Measurements from ENCODE around the gene TRIP6.
"Not testable (repeated sequence)": the region's sequence is repeated elsewhere in the genome, so short reads cannot be mapped to it uniquely, and the experiment has no call there.

Gene TRIP6

DNA sequence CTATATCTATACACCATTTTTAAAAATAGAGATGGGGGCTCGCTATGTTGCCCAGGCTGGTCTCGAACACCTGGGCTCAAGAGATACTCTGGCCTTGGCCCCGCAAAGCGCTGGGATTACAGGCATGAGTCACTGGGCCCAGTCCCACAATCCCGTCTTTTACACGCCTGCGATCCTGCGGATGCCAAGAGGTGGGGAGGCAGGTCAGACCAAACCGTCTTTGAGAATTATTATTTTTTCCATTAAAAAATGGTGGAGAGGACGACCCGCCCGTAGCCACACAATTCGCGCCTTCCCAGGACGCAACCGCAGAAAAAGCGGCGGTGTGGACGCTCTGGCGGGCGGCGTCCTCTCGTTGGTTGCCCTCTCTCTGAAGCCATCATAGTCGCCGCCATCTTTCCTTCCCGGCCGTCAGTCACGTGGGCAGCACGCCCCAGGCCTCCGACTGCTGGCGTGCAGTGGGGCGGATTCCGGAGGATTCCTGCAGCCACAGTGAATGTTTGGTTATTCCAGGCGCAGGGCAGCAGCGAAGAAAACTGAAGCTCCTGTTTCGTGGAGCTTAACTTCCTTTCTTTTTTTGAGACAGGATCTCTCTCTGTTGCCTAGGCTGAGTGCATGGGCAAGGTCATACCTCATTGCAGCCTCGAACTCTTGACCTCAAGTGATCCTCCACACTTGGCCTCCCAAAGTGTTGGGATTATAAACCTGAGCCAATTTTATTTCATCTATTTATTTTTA lies 29.9 kb upstream of the TRIP6 start:
- DNase-seq (ENCODE audit: low read depth): peak; percentile 62

DNA sequence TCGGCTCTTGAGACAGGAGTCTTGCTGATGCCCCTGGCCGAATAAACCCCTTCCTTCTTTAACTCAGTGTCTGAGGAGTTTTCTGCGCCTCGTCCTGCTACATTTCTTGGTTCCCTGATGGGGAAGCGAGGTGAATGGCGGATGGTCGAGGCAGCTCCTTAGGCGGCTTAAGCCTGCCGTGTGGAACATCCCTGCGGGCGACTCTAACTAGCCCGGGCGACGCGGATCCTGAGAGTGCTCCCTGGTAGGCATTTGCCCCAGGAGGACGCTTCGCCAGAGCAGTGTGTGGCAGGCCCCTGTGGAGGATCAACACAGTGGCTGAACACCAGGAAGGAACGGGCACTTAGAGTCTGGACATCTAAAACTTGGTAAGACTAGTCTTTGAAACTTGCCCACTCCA lies 27.8 kb upstream of the TRIP6 start:
- no peak for DNase-seq (ENCODE audit: low read depth)

DNA sequence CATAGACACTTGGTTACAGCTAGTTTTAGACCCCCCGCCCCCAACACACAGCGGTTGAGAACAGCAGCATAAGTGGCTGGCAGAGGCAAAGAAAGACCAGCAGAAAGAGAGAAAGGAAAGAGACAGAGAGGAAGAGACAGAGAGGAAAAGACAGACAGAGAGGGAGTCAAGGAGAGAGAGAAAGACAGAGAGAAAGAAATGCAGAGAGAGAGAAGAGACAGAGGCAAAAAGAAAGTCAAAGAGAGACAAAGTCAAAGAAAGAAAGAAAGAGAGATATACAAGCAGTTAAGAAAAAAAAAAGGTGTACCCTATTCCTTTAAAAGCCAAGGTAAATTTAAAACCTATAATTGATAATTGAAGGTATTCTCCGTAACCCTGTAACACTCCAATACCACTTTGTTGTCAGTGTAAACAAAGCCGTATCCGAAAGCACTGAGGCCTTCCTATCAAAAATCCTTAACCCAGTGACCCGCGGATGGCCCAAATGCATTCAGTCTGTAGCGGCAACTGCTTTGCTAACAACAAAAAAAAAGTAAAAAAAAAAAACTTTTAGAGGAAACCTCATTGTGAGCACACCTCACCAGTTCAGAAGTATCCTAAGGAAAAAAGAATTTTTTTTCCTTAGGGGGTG lies 26.6 kb upstream of the TRIP6 start:
- DNase-seq (ENCODE audit: low read depth): no peak

DNA sequence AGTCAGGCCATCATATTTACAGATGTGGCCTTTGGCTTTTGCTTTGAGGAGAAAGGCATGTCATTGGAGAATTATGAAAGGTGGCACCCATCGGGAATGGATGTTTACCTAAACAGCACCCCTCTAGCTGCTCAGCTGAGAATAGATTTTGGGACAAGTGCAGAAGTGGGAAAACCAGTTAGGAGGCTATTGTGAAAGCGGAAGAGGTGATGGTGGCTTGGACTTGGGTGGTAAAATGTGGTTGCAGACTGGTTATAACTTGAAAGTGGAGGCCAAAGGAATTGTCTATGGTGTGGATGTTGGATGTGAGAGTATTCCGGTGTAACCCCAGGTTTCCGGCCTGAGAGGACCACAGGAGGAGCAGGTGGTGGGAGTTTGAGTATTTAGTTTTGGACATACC lies 19.8 kb upstream of the TRIP6 start:
- DNase-seq (ENCODE audit: low read depth): no peak

DNA sequence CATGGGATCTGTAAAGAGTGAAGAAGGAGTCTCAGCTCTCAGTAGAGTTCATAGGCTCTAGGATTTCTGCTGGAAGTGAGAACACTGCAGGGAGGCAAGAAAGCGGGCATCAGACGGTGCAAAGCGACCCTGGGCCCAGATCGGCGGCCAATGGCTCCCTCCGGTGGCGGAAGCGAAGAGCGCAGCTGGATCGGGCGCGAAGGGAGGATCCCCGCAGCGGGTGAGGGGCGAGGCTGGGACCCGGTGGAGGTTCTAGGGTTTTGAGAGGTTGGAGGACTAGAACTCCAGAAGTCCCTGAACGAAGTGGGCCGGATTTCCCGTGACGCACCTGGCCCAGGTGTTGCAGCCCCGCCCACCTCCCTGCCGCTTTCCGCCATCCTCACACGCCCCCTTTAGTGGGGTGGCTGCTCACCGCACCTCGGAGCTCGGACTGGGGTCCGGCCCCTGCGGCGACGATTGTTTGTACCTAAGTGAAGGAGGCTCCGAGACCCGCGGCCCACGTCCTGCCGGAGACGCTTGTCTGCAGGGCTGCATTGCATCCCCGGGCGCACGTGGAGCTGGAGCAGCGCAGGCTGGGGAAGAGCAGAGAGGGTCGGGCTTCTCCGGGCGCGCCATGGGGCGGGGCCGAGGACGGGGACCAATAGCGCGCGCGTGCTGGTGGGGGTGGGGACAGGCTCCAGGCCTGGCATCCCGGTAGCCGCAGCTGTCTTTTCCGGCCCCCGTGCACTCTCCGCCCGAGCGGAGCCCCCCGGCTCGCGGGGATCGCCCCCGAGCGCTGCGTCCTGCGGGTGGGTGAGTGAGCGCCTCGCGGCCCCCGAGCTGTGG lies 14.9 kb upstream of the TRIP6 start, which contains the start of gene SLC12A9:
Gene SLC12A9 (plus strand): TSS at position 666 of the 825 bp plus-strand sequence. CDS start 1,485 bp downstream, outside the sequence.
- peak; percentile 79 for DNase-seq (ENCODE audit: low read depth)

DNA sequence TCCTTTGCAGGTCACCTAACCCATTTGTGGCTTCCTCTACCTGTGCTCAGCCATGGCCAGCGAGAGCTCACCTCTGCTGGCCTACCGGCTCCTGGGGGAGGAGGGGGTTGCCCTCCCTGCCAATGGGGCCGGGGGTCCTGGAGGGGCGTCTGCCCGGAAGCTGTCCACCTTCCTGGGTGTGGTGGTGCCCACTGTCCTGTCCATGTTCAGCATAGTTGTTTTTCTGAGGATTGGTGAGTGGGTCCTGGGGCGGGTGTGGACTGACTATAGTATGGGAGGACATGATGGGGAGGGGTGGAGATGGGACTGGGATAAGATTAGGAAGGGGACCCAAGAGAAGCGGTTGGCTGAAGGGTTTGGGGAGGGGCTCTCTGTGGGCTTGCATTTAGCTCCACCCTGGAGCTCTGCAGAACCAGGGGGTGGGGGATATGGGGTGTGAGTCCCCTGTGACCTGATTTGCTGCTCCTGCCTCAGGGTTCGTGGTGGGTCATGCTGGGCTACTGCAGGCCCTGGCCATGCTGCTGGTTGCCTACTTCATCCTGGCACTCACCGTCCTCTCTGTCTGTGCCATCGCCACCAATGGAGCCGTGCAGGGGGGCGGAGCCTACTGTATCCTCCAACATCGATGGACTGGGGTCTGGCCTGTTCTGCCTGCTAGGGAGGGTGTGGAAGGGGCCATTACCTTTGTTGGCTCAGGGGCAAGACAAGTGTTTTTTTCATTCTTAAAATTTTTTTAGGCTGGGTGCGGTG lies 12.9 kb upstream of the TRIP6 start:
- no peak for DNase-seq (ENCODE audit: low read depth)

DNA sequence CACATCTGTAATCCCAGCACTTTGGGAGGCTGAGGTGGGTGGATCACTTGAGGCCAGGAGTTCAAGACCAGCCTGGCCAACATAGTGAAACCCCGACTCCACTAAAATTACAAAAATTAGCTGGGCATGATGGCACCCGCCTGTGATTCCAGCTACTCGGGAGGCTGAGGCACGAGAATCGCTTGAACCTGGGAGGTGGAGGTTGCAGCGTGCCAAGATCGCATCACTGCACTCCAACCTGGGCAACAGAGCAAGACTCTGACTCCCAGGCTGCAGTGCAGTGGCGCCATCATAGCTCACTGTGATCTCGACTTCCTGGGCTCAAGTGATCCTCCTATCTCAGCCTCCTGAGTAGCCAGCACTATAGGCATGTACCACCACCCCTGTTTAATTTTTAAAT lies 12.3 kb upstream of the TRIP6 start:
- not testable (repeated sequence) for DNase-seq (ENCODE audit: low read depth)

DNA sequence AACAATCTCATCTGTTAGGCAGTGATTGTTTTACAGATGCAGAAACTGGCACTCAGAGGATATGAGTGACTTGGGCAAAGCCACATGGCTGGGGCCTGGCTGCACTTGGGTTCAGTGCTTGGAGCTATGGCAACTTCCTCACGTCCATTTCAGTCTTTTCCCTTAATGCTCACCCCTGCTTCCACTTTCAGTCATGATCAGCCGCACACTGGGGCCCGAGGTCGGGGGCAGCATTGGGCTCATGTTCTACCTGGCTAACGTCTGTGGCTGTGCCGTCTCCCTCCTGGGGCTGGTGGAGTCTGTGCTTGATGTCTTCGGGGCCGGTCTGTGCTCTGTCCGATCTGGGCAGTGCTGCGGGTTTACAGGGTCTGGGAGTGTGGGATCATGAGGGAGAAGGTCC lies 11.7 kb upstream of the TRIP6 start:
- no peak for DNase-seq (ENCODE audit: low read depth)

DNA sequence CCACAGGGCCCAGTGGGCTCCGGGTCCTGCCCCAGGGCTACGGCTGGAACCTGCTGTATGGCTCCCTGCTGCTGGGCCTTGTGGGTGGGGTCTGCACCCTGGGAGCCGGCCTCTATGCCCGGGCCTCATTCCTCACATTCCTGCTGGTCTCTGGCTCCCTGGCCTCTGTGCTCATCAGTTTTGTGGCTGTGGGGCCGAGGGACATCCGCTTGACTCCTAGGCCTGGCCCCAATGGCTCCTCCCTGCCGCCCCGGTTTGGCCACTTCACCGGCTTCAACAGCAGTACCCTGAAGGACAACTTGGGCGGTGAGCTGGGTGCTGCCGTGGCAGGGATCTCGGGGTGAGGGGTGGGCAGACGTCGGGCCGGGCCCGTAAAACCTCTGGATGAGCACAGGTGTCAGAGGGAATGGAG lies 10.3 kb upstream of the TRIP6 start:
- no peak for DNase-seq (ENCODE audit: low read depth)

DNA sequence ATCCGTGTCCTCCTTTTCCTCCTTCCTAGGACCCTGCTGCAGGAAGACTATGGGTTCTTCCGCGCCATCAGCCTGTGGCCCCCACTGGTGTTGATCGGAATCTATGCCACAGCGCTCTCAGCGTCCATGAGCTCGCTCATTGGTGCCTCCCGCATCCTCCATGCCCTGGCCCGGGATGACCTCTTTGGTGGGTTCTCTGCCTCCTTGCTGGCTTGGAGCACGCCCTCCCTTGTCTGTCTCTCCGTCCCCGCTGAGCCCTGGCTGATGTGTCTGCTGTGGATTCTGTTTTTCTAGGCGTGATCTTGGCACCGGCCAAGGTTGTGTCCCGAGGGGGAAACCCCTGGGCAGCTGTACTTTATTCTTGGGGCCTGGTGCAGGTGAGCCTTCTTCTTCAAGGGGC lies 7.3 kb upstream of the TRIP6 start:
- DNase-seq (ENCODE audit: low read depth): no peak

DNA sequence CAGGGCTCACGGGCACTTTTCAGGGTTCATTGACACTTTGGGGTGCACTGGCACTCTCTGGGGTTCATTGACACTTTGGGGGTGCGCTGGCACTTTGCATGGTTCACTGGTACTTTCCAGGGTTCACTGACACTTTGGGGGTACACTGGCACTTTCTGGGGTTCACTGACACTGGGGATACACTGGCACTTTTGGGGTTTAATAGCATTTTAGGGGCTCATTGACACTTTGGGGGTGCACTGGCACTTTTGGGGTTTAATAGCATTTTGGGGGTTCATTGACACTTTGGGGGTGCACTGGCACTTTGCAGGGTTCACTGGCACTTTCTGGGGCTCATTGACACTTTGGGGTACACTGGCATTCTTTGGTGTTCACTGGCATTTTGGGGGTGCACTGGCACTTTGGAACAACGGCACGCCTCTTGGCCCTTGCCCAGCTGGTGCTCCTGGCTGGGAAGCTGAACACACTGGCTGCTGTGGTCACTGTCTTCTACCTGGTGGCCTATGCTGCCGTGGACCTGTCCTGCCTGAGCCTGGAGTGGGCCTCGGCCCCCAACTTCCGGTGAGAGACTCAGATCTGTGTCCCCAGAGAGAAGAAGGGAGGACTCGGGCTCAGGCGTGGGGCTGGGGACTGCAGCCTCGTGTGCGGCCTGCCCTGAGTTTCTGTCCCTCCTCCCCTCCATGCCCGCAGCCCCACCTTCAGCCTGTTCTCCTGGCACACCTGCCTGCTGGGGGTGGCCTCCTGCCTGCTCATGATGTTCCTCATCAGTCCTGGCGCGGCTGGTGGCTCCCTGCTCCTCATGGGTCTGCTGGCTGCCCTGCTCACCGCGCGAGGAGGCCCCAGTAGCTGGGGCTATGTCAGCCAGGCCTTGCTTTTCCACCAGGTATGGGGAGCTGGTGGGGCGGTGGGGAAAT lies 6.2 kb upstream of the TRIP6 start:
- no peak for DNase-seq (ENCODE audit: low read depth)

DNA sequence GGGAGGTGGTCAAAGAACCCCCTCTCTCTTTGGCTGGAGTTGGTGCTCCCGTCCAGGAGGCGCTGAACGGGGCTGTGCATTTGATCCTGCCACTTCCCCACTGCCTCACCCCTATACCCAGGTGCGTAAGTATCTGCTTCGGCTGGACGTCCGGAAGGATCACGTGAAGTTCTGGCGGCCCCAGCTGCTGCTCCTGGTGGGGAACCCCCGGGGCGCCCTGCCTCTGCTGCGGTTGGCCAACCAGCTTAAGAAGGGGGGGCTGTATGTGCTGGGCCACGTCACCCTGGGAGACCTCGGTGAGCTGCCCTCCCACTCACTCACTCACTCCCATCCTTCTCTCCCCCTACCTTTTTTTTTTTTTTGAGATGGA lies 5.6 kb upstream of the TRIP6 start:
- no peak for DNase-seq (ENCODE audit: low read depth)

DNA sequence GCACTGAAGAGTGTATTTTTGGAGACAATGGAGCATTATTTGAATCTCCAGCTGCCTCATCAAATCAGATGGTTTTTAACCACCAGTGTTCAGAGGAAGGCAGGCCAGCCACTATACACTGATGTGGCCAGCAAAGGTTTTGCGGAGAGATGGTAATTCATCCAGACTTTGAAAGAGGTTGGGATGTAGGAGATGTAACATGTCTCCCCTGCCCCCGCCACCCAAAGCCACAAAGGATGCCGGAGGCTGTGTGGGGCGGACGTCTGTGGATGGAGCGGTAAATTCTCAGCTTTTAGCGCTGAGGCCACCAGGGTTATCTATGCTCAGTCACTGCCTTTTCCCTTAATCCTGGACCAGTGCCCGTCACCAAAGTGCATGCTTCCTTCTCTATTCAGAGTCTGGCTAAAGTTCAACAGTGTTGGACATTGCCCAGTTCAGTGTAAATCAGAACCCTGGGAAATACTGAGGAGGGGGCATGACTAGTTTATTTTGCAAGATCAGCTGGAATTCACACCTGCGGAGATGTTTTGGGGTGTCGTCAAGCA lies 3.7 kb upstream of the TRIP6 start:
- no peak for DNase-seq (ENCODE audit: low read depth)

DNA sequence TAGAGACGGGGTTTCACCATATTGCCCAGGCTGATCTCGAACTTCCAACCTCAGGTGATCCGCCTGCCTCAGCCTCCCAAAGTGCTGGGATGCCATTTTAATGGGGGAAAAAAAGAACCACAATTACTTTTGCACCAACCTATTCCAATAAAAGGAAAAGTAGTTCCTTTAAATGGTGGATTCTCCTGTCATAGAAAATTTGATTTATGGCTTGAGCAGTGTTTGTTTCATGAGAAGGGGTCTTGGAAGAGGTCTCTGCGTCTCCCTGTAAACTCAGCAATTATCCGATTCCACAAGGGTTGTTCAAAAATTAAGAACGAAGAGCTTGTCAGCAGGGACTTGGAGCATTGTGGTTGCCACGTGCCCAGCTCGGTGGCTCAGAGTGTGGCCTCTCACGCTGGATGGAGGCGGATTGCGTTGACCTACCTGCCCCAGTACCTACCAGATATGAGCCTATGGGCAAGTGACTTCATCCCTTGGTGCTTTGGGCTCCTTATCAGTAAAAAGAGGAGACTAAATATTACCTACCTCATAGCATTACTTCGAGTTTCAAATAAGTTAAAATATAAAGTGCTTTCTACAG lies 2.8 kb upstream of the TRIP6 start:
- no peak for DNase-seq (ENCODE audit: low read depth)

DNA sequence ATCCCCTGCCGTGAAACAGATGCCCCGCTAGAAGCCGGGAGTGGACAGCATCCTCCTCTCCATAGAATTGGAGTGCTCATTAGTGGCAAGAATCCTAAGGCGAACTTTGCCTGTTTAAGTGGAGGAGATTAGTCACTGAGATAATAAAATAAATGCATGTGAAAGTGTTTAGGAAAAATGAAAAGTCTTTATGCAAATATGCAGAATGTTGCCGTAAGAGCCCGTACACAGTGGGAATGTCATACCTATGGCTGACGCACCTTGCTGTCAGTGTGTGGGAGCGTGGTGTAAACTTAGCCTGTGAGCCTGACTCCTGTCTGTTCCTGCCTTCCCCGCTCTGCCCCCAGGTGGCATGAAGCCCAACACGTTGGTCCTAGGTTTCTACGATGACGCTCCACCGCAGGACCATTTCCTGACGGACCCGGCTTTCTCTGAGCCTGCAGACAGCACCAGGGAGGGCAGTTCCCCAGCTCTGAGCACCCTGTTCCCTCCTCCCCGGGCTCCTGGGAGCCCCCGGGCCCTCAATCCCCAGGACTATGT lies 1.7 kb upstream of the TRIP6 start:
- DNase-seq (ENCODE audit: low read depth): no peak

DNA sequence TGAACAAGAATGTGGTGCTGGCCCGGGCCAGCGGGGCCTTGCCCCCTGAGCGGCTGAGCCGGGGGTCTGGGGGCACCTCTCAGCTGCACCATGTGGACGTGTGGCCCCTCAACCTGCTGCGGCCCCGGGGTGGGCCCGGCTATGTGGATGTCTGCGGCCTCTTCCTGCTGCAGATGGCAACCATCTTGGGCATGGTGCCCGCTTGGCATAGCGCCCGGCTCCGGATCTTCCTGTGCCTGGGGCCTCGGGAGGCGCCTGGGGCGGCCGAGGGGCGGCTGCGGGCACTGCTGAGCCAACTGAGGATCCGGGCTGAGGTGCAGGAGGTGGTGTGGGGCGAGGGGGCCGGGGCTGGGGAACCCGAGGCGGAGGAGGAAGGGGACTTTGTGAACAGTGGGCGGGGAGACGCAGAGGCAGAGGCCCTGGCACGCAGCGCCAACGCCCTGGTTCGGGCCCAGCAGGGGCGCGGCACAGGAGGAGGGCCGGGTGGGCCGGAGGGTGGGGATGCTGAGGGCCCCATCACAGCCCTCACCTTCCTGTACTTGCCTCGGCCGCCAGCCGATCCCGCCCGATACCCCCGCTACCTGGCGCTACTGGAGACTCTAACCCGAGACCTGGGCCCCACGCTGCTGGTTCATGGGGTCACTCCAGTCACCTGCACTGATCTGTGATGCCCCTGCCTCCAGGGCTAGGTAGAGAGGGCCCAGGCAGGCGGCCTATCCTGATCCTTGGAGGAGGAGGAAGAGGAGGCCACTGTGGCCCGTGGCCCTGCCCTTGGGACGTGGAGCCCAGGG lies 1.1 kb upstream of the TRIP6 start:
- no peak for DNase-seq (ENCODE audit: low read depth)

DNA sequence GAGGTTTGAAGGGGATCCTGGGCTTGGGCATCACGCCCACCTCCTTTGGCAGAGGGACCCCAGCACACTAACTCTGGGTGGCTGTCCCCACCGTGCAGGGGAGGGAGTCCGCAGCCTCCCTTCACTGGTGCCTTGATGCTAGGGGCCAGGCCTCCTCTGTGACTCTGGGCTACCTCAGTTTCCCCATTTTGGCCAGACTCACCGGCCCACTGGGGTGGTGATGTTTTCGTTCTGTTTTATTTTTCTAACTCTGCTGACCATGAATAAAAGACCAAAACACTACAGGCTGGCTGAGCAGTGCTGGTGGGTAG lies 503 bp upstream of the TRIP6 start:
- DNase-seq (ENCODE audit: low read depth): no peak

DNA sequence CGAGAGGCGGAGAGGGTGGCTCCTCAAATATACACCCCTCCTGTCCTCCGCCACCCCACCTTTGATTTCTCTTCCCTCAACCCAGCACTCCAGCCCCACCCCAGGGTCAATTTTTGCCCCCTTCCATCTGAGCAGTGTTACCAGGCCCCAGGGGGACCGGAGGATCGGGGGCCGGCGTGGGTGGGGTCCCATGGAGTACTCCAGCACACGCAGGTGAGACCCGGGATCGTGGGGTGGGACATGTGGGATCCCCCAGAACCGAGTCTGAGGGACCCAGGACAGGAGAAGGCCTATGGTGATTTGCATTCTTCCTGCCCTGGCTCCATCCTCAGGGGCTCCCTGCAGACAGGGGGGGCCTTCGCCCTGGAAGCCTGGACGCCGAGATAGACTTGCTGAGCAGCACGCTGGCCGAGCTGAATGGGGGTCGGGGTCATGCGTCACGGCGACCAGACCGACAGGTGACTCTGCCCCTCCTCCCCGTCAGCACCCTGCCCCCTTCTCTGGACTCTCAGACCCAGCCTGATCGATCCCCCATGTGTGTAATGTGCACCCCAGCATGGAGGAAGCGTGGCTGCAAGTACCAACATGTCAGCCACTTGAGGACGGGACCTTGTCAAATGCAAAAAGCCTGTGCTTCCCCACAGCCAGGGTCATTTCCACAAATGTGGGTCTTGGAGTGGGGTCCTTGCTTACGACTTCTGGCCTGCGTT lies 744 bp downstream of the TRIP6 start:
- no peak for DNase-seq (ENCODE audit: low read depth)

Data from activated T-helper 9 cell treated with anti-CD3 and anti-CD28 coated beads, Interleukin-2, amount 50 U/mL, for 16 hours (primary cell).